Esophagus squamous epithelium (tissue), 5 donors: ENCODE measurements around the gene SIRT6. TPM values are rescaled to one million over a fixed set of nuclear protein-coding genes. Genes with fewer than 3 reads are reported as not detected.
"Not testable (repeated sequence)": the region's sequence is repeated elsewhere in the genome, so short reads cannot be mapped to it uniquely, and the experiment has no call there.

Experiments used
- DNase-seq: peaks from one replicate; lab custom pipeline; 2025; lab: John Stamatoyannopoulos, UW
- H3K27ac ChIP-seq, 4 donors: fragments of 200-600 bp; sonication (generic); one replicate each; pipeline ENCODE4 v1.5.1; 2016 to 2019; ENCODE audit warnings: mild to moderate bottlenecking in 1 of 4
- H3K27me3 ChIP-seq, 4 donors: fragments of 200-600 bp; sonication (generic); 1 replicate in 3 of 4; 2 replicates in 1 of 4; pipeline versions ENCODE4 v1.5.1 to v1.6.0; 2017 to 2021; ENCODE audit warnings: antibody characterized with exemption in 1 of 4
- H3K36me3 ChIP-seq, 3 donors: fragments of 200-600 bp; sonication (generic); one replicate each; pipeline ENCODE4 v1.5.1; 2016 to 2019
- H3K4me1 ChIP-seq, 3 donors: fragments of 200-600 bp; sonication (generic); one replicate each; pipeline ENCODE4 v1.5.1; 2017 to 2019
- H3K4me3 ChIP-seq, 4 donors: fragments of 200-600 bp; sonication (generic); 1 replicate in 3 of 4; 2 replicates in 1 of 4; pipeline ENCODE4 v1.5.1; 2016 to 2019; ENCODE audit warnings: mild to moderate bottlenecking in 2 of 4, moderate library complexity in 1 of 4
- H3K9me3 ChIP-seq, 3 donors: fragments of 200-600 bp; sonication (generic); one replicate each; pipeline ENCODE4 v1.5.1; 2016 to 2019
- CTCF ChIP-seq, 6 experiments: fragments of 450-650 bp in 4 of 6; fragments of 200-600 bp in 2 of 6; sonication (generic) in 2 of 6; IDR thresholded peaks; one replicate each; pipeline ENCODE4 v1.5.1; 2016 to 2019; ENCODE audit warnings: antibody characterized with exemption in 6 of 6, mild to moderate bottlenecking in 4 of 6, moderate library complexity in 4 of 6
- POLR2A ChIP-seq, 4 donors: fragments of 450-650 bp; IDR thresholded peaks; one replicate each; pipeline ENCODE4 v1.6.1; 2017; ENCODE audit warnings: antibody characterized with exemption in 4 of 4, mild to moderate bottlenecking in 4 of 4, moderate library complexity in 3 of 4
- WGBS, 2 donors: methylation state at CpG; one replicate each; pipeline ENCODE4 v1.1.5; 2018; 5-methylcytosine and 5-hydroxymethylcytosine counted together
- intact Hi-C: fragments of 100-400 bp; cut with DNase I; formaldehyde crosslinking; loops from one replicate; pipeline ENCODE4 v1.15.0; 2022
- total RNA-seq, 4 donors: library from RNA; depleted of rRNA; stranded (reverse); fragments of >200 nt; gene quantifications; one replicate each; pipeline ENCODE4 v1.1.0, GENCODE V29; 2016
- donor health status: DM: yes; HTN: yes; CAD: no.

SIRT6 gene
- total RNA-seq, 4 donors from 2014 or later: 9.0 to 23.3 (median 18.3) TPM

GRCh38 chr19:4144666-4145249, 37.6 kb downstream of the SIRT6 start:
- Histone ChIP-seq H3K4me1 (peaks cover 0 to 17% (median 6%) of the 10 kb centered on the region in 3 donors), H3K4me3 (no peak overlapping the region), H3K9me3 (no peaks in the 10 kb centered on the region), H3K27me3 (peaks cover 0 to 32% (median 0%) of the 10 kb centered on the region in 4 donors), H3K27ac (peak overlapping the region in 2 of 4 donors; percentile 6 to 21), H3K36me3 (no peaks in the 10 kb centered on the region)
- 33% methylated on average over 2 of the region's 7 CpGs; no CpG with 5 or more reads in 1 of the 2 donors for WGBS, 2 donors
- intact Hi-C loops: no loop called here
- no peak for DNase-seq
- TF ChIP-seq CTCF (IDR thresholded peaks at IDR 0.05) (no peak), POLR2A (IDR thresholded peaks at IDR 0.05) (no peak)

GRCh38 chr19:4142916-4143315, 39.4 kb downstream of the SIRT6 start:
- not testable (repeated sequence) for DNase-seq, H3K9me3 ChIP-seq
- WGBS, 2 donors: 100% methylated on average over 1 of the region's 1 CpG; no CpG with 5 or more reads in 1 of the 2 donors

GRCh38 chr19:4140237-4140711, 42.1 kb downstream of the SIRT6 start:
- intact Hi-C loops: no loop called here
- Histone ChIP-seq H3K9me3 (no peaks in the 10 kb centered on the region), H3K36me3 (no peaks in the 10 kb centered on the region), H3K27me3 (peaks cover 0 to 7% (median 0%) of the 10 kb centered on the region in 4 donors), H3K4me1 (peaks cover 0 to 12% (median 6%) of the 10 kb centered on the region in 3 donors), H3K27ac (no peak overlapping the region), H3K4me3 (no peak overlapping the region)
- no peak for DNase-seq
- WGBS, 2 donors: 15 to 20% methylated on average over 12 of the region's 12 CpGs
- TF ChIP-seq POLR2A (IDR thresholded peaks at IDR 0.05) (no peak), CTCF (IDR thresholded peaks at IDR 0.05) (peak; percentile 17 to 57 (median 42))

More at GRCh38 chr19:4142916-4143315, 39.4 kb downstream of the SIRT6 start:
- H3K27ac ChIP-seq, H3K36me3 ChIP-seq, H3K4me3 ChIP-seq, intact Hi-C loops: not testable (repeated sequence)
- H3K4me1 ChIP-seq: peaks cover 0 to 20% (median 6%) of the 10 kb centered on the region in 3 donors
- peaks cover 0 to 22% (median 0%) of the 10 kb centered on the region in 4 donors for H3K27me3 ChIP-seq

GRCh38 chr19:4139614-4140236, 42.6 kb downstream of the SIRT6 start:
- TF ChIP-seq POLR2A (IDR thresholded peaks at IDR 0.05) (no peak), CTCF (IDR thresholded peaks at IDR 0.05) (peak; percentile 71 to 85 (median 79))
- peaks cover 0 to 1% (median 0%) of the 10 kb centered on the region in 4 donors for H3K27me3 ChIP-seq
- no peak overlapping the region for H3K27ac ChIP-seq
- no peaks in the 10 kb centered on the region for H3K36me3 ChIP-seq
- intact Hi-C loops: loop anchor here (10.0 kb wide), 2 partner anchors 85 to 155 kb away; partner anchors contain the start of gene EEF2
- no peak overlapping the region for H3K4me3 ChIP-seq
- H3K4me1 ChIP-seq: peaks cover 0 to 13% (median 6%) of the 10 kb centered on the region in 3 donors
- H3K9me3 ChIP-seq: no peaks in the 10 kb centered on the region
- no peak for DNase-seq
- WGBS, 2 donors: 25 to 31% methylated on average over 14 of the region's 14 CpGs

- no peak for DNase-seq
- no peak overlapping the region for H3K27ac ChIP-seq
- TF ChIP-seq CTCF (IDR thresholded peaks at IDR 0.05) (no peak), POLR2A (IDR thresholded peaks at IDR 0.05) (no peak)
- no peaks in the 10 kb centered on the region for H3K36me3 ChIP-seq
- no peak overlapping the region for H3K4me3 ChIP-seq
- 84 to 88% methylated on average over 5 of the region's 5 CpGs for WGBS, 2 donors
- intact Hi-C loops: loop anchor here (10.0 kb wide), 2 partner anchors 84 to 154 kb away; partner anchors contain the start of gene EEF2
- no peaks in the 10 kb centered on the region for H3K9me3 ChIP-seq
- no peaks in the 10 kb centered on the region for H3K27me3 ChIP-seq
- H3K4me1 ChIP-seq: peaks cover 0 to 22% (median 6%) of the 10 kb centered on the region in 3 donors
Observed at GRCh38 chr19:4138445-4138844, 43.9 kb downstream of the SIRT6 start.
